HG03025 (cell line): ENCODE data around the gene NAGS.
"Not testable (repeated sequence)": the region's sequence is repeated elsewhere in the genome, so short reads cannot be mapped to it uniquely, and the experiment has no call there.

Experiments
- ATAC-seq: cut with Tn5 transposase; IDR thresholded peaks from one replicate; pipeline ENCODE4 v1.9.1; 2021; ENCODE audit warnings: mild to moderate bottlenecking, moderate library complexity; ENCODE audit not compliant: unreplicated experiment, low FRiP score

NAGS gene

GRCh38 chr17:43983196-43983514, 21.3 kb upstream of the NAGS start:
- ATAC-seq, result no peak

GRCh38 chr17:43983515-43984411, 20.7 kb upstream of the NAGS start:
- ATAC-seq, result no peak

- ATAC-seq, result no peak
Measured at GRCh38 chr17:43984521-43984920, 19.9 kb upstream of the NAGS start.

GRCh38 chr17:43986225-43986981, 18.0 kb upstream of the NAGS start:
- no peak for ATAC-seq

- ATAC-seq, result no peak
Measured at GRCh38 chr17:43987131-43988021, 17.0 kb upstream of the NAGS start.

- ATAC-seq, result no peak
Measured at GRCh38 chr17:43988301-43988700, 16.1 kb upstream of the NAGS start.

GRCh38 chr17:43992641-43993040, 11.8 kb upstream of the NAGS start:
- ATAC-seq, result no peak

GRCh38 chr17:43994272-43995149, 9.9 kb upstream of the NAGS start:
- no peak for ATAC-seq

GRCh38 chr17:43995150-43995471, 9.3 kb upstream of the NAGS start:
- no peak for ATAC-seq

GRCh38 chr17:43997180-43997579, 7.2 kb upstream of the NAGS start:
- not testable (repeated sequence) for ATAC-seq

- ATAC-seq, result no peak
Measured at GRCh38 chr17:43998552-43998951, 5.9 kb upstream of the NAGS start.

GRCh38 chr17:43999024-43999423, 5.4 kb upstream of the NAGS start:
- ATAC-seq, result no peak

GRCh38 chr17:44000141-44000860, 4.1 kb upstream of the NAGS start:
- ATAC-seq, result no peak

- ATAC-seq, result no peak
Measured at GRCh38 chr17:44000871-44001460, 3.5 kb upstream of the NAGS start.

GRCh38 chr17:44001461-44001920, 2.9 kb upstream of the NAGS start:
- no peak for ATAC-seq

- ATAC-seq, result no peak
Measured at GRCh38 chr17:44002141-44002848, 2.1 kb upstream of the NAGS start.

GRCh38 chr17:44004761-44005526, 522 bp downstream of the NAGS start:
- ATAC-seq, result no peak
